ENCODE data around the gene TMEM250.

Gene TMEM250

GRCh38 chr9:136084063-136084944, 34.4 kb downstream of the TMEM250 start:
- no peak overlapping the region for H3K4me3 ChIP-seq (ENCODE audit: low read depth, low read length)

- no peak overlapping the region for H3K4me3 ChIP-seq (ENCODE audit: low read depth, low read length)
Measured at GRCh38 chr9:136083558-136084062, 35.1 kb downstream of the TMEM250 start.

- no peak overlapping the region for H3K4me3 ChIP-seq (ENCODE audit: low read depth, low read length)
Measured at GRCh38 chr9:136082496-136083361, 35.9 kb downstream of the TMEM250 start.

GRCh38 chr9:136081826-136082495, 36.7 kb downstream of the TMEM250 start:
- H3K4me3 ChIP-seq (ENCODE audit: low read depth, low read length) = no peak overlapping the region

DNA sequence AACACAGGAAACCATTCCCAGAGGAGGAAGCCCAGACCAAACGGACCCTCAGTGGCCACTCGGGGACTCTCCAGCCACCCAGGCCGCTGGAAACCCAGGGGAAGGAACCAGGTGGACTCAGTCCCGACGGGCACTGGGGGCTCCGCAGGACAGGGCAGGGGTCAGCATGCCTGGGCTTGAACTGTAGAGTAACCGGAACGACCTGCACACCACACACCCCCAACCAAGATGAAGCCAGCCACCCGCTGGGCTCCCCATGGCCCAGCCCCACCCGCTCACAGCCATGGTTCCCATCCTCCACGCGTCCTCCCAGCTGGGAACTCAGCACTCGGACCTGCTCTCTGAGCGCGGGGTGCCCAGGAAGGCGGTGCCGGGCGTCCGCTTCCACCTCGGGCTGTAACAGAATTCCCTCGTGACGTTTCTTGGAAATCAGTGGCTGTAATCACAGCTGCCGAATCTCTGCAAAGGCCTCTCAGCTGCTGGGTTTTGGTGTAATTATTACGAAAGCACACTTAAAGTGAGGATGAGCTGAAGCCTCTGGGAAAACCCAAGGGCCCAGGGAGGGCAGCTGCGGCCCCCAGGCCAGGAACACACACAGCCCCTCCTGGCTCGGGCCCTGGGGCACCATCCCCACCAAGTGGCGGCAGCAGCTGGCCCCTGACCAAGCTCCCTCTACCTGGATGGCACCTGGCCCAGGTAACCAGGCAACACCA, 37.4 kb downstream of the TMEM250 start:
- H3K4me3 ChIP-seq (ENCODE audit: low read depth, low read length) = no peak overlapping the region

GRCh38 chr9:136080716-136081112, 38.0 kb downstream of the TMEM250 start:
- H3K4me3 ChIP-seq (ENCODE audit: low read depth, low read length) = no peak overlapping the region

- H3K4me3 ChIP-seq (ENCODE audit: low read depth, low read length) = no peak overlapping the region
Measured at GRCh38 chr9:136079916-136080246, 38.8 kb downstream of the TMEM250 start.

GRCh38 chr9:136079211-136079915, 39.3 kb downstream of the TMEM250 start:
- no peak overlapping the region for H3K4me3 ChIP-seq (ENCODE audit: low read depth, low read length)

- no peak overlapping the region for H3K4me3 ChIP-seq (ENCODE audit: low read depth, low read length)
Measured at GRCh38 chr9:136078498-136079011, 40.1 kb downstream of the TMEM250 start.

DNA sequence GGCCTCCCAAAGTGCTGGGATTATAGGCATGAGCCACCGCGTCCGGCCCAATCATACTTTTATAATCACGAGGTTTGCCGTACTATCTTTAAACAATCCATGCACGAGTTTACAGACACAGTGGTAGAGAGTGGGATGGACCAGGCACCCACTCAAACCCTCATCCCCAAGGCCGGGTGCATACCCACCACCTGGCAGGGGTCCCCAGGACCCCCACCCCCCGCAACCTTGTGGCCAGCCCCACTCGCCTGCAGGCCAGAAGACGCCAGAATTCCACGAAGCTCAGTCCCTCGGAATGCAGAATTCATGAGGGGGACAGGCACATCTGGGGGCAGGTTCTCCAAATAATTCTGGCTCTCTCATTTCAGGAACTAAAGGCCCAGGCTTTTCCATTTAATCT, 40.7 kb downstream of the TMEM250 start:
- no peak overlapping the region for H3K4me3 ChIP-seq (ENCODE audit: low read depth, low read length)

GRCh38 chr9:136077491-136077890, 41.2 kb downstream of the TMEM250 start:
- H3K4me3 ChIP-seq (ENCODE audit: low read depth, low read length) = no peak overlapping the region

- H3K4me3 ChIP-seq (ENCODE audit: low read depth, low read length) = no peak overlapping the region
Measured at GRCh38 chr9:136075881-136076678, 42.6 kb downstream of the TMEM250 start.

GRCh38 chr9:136075134-136075841, 43.4 kb downstream of the TMEM250 start:
- no peak overlapping the region for H3K4me3 ChIP-seq (ENCODE audit: low read depth, low read length)

- H3K4me3 ChIP-seq (ENCODE audit: low read depth, low read length) = no peak overlapping the region
Measured at GRCh38 chr9:136074706-136075105, 44.0 kb downstream of the TMEM250 start.
